Neuron (in vitro differentiated cells): ENCODE measurements around the gene PON2.

Experiments used
- H2AFZ ChIP-seq: one replicate; pipeline ENCODE4 v1.6.1; 2013; ENCODE audit warnings: low read depth, mild to moderate bottlenecking, inconsistent platforms, low read length, moderate library complexity
- H3K27me3 ChIP-seq: one replicate; pipeline ENCODE4 v1.6.1; 2013; ENCODE audit warnings: low read length; ENCODE audit not compliant: insufficient read depth
- H3K36me3 ChIP-seq: one replicate; pipeline ENCODE4 v1.6.1; 2013; ENCODE audit warnings: low read length; ENCODE audit not compliant: insufficient read depth
- H3K4me1 ChIP-seq: one replicate; pipeline ENCODE4 v1.6.1; 2013; ENCODE audit warnings: low read length; ENCODE audit not compliant: insufficient read depth
- H3K4me3 ChIP-seq: 2 replicates; pipeline ENCODE4 v1.5.1; 2013; ENCODE audit warnings: mild to moderate bottlenecking, low read length, moderate library complexity
- H3K9me3 ChIP-seq: one replicate; pipeline ENCODE4 v1.6.1; 2013; ENCODE audit warnings: low read length

PON2 gene

GRCh38 chr7:95433952-95434556, 774 bp downstream of the PON2 start:
- Histone ChIP-seq H3K4me3 (peak overlapping the region; percentile 66), H3K36me3 (peaks cover 32% of the 10 kb centered on the region), H3K4me1 (peaks cover 18% of the 10 kb centered on the region), H3K9me3 (peaks cover 6% of the 10 kb centered on the region), H3K27me3 (no peaks in the 10 kb centered on the region), H2AFZ (peak overlapping the region; percentile 96)

DNA sequence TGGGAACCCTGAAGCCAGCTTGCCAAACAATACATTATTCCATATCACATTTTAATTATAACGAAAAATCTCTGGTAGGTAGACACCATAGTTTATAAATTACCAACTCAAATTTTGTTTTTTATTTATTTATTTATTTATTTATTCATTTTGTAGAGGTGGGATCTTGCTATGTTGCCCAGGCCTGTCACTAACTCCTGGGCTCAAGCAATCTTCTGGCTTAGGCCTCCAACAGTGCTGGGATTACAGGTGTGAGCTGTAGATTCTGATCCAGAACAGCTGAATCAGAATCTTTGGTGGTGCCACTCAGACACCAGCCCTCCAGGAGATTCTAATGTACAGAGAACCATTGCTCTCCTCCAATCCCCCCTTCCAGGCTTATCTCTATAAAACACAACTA, 1.7 kb downstream of the PON2 start:
- peaks cover 6% of the 10 kb centered on the region for H3K9me3 ChIP-seq
- H3K4me1 ChIP-seq, result peaks cover 18% of the 10 kb centered on the region
- no peak overlapping the region for H3K4me3 ChIP-seq
- no peaks in the 10 kb centered on the region for H3K27me3 ChIP-seq
- no peak overlapping the region for H2AFZ ChIP-seq
- peaks cover 35% of the 10 kb centered on the region for H3K36me3 ChIP-seq

DNA sequence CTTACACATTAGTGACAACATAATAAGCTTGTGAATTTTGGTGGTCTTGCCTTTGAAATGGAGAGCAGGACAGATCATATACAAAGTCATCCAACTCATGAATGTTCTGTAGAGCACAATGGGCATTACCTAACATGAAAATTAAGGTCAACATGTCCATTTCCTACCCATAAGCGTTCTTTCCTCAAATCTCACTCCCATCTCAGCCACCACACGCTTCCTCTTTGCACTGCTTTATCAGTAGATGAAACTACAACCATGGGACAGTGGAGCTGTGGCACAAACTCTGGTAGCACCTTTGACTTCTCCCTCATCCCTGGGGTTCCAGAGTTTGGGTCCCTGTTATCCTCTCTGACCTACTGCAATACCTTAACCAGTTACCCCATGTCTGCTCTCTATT, 2.2 kb downstream of the PON2 start:
- peaks cover 38% of the 10 kb centered on the region for H3K36me3 ChIP-seq
- H3K4me1 ChIP-seq, result peaks cover 21% of the 10 kb centered on the region
- no peaks in the 10 kb centered on the region for H3K27me3 ChIP-seq
- H3K4me3 ChIP-seq, result no peak overlapping the region
- peaks cover 6% of the 10 kb centered on the region for H3K9me3 ChIP-seq
- H2AFZ ChIP-seq, result no peak overlapping the region

- Histone ChIP-seq H3K9me3 (peaks cover 6% of the 10 kb centered on the region), H2AFZ (no peak overlapping the region), H3K36me3 (peaks cover 48% of the 10 kb centered on the region), H3K27me3 (no peaks in the 10 kb centered on the region), H3K4me3 (no peak overlapping the region), H3K4me1 (peaks cover 18% of the 10 kb centered on the region)
These were observed 4.0 kb downstream of the PON2 start for GRCh38 chr7:95430864-95431263.

DNA sequence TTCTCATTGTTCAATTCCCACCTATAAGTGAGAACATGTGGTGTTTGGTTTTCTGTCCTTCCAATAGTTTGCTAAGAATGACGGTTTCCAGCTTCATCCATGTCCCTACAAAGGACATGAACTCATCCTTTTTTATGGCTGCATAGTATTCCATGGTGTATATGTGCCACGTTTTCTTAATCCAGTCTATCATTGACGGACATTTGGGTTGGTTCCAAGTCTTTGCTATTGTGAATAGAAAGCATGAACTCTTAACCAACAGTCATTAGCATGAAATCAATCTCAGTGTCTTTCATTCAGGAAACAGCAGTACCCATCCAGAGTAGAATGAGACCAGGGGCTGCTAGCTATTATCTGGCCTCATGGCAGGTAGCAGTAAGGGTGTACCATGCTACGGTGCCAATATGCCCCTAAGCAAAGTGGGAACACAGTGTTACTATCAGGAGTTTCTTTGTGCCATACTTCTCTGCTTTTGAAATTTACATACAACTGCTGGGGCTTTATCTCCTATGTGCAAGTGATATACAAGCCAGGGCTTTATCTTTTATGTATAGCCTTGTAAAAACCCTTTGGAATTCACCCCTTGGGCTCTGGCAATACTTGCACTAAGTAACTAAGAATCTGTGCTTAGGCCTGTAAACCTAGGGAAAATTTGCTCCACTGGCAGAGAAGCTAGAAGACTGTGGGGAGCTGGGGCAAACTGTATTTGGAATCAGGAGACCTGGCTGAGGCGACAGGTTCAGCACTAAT, 5.4 kb downstream of the PON2 start:
- H3K4me1 ChIP-seq, result peaks cover 9% of the 10 kb centered on the region
- H3K9me3 ChIP-seq, result peaks cover 10% of the 10 kb centered on the region
- H3K4me3 ChIP-seq, result no peak overlapping the region
- no peaks in the 10 kb centered on the region for H3K27me3 ChIP-seq
- peaks cover 59% of the 10 kb centered on the region for H3K36me3 ChIP-seq
- H2AFZ ChIP-seq, result no peak overlapping the region

DNA sequence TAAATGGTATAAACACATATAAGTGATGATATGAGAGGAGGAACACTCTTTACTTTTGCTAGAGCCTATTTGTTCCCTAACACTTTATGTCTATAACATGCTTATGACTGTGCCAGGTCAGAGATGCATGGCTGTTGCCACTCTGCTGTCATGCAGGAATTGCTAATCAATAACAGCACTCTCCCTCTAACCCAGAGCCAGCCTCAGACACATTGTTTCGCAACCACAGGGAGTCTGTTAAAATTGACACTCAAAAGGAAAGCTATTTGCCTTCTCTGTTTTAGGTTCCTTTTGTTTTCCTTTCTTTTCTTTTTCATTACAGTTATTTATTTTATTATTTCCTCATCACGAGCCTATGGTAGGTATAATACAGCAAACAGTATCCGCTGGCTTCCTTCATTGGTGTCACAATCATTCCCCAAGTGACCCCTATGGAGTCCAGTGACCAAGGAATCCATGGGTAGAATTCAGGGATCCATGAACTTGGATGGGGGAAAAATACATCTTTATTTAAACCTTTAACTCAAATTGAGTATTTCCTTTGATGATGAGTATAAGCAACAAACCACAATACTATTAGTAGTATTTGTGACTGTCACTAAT, 6.8 kb downstream of the PON2 start:
- peaks cover 4% of the 10 kb centered on the region for H3K4me1 ChIP-seq
- H3K4me3 ChIP-seq, result no peak overlapping the region
- peaks cover 62% of the 10 kb centered on the region for H3K36me3 ChIP-seq
- no peaks in the 10 kb centered on the region for H3K27me3 ChIP-seq
- H2AFZ ChIP-seq, result no peak overlapping the region
- H3K9me3 ChIP-seq, result peaks cover 15% of the 10 kb centered on the region

GRCh38 chr7:95427166-95427565, 7.7 kb downstream of the PON2 start:
- no peak overlapping the region for H3K4me3 ChIP-seq
- no peak overlapping the region for H2AFZ ChIP-seq
- H3K4me1 ChIP-seq, result peaks cover 13% of the 10 kb centered on the region
- peaks cover 60% of the 10 kb centered on the region for H3K36me3 ChIP-seq
- no peaks in the 10 kb centered on the region for H3K27me3 ChIP-seq
- H3K9me3 ChIP-seq, result peaks cover 15% of the 10 kb centered on the region

DNA sequence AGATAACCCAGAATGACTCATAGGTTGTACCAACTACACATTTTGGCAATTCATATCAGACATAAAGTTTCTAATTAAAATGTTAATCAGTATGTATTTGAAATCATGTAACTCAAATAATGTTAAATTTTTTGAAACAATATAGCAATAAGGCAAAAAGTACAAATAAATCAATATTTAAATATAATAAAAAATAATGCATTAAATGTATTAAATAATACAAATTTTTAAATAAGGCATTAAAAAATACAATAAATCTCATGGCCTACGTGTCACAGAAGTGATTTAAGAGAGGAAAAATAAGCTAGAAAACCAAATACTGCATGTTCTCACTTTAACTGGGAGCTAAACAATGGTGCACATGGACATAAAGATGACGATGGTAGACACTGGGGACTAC, 9.1 kb downstream of the PON2 start:
- Histone ChIP-seq H3K4me1 (peaks cover 26% of the 10 kb centered on the region), H3K36me3 (peaks cover 51% of the 10 kb centered on the region), H3K4me3 (no peak overlapping the region), H2AFZ (no peak overlapping the region), H3K9me3 (peaks cover 11% of the 10 kb centered on the region), H3K27me3 (no peaks in the 10 kb centered on the region)

DNA sequence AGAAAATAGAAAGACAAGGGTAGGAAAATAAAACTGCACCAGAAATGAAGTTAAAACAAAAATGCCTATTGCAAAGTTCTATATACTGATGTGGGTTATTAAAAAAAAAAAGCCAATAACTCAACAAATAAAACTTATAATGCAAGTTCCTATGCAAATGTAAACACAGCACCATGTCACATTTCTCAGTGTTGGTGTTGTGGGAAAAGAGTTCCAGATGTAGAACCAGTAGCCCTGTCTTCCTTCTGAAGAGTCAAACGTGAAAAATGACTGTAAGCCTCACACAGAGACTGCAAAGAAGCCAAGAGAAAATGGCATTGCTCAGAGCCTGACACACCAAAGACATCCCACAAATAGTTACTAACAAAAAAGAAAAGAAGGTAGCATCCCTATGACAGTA, 10.1 kb downstream of the PON2 start:
- no peaks in the 10 kb centered on the region for H3K27me3 ChIP-seq
- peaks cover 36% of the 10 kb centered on the region for H3K4me1 ChIP-seq
- H2AFZ ChIP-seq, result no peak overlapping the region
- H3K4me3 ChIP-seq, result no peak overlapping the region
- peaks cover 11% of the 10 kb centered on the region for H3K9me3 ChIP-seq
- peaks cover 50% of the 10 kb centered on the region for H3K36me3 ChIP-seq

DNA sequence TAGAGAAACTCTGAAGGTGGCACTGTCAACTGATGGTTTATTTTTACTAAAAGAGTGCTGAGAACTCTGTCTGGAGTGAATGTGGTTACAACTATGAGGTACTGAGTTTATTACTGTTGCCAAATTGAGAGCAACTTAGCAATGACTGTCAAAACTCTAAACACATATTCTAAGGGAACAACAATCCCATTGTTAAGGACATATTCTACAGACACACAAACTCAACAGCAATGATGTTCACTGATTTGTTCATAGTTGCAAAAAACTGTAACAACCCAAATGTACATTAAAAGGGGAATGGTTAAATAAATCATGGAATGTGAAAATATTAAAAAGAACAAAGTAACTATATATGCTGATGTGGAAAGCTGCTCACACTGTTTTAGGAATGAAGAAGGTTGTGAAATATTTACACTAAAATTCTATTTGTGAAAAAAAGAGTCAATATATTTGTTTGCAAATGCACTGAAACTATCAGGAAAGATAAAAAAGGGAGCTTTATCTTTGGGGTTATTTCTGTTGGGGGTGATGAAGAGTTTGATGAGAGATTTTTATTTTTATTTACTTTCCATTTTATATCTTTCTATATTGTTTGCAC, 12.9 kb downstream of the PON2 start:
- Histone ChIP-seq H3K4me1 (peaks cover 40% of the 10 kb centered on the region), H3K9me3 (peaks cover 9% of the 10 kb centered on the region), H3K4me3 (no peak overlapping the region), H3K36me3 (peaks cover 46% of the 10 kb centered on the region), H3K27me3 (no peaks in the 10 kb centered on the region), H2AFZ (no peak overlapping the region)

GRCh38 chr7:95421000-95421846, 13.6 kb downstream of the PON2 start:
- no peak overlapping the region for H3K4me3 ChIP-seq
- peaks cover 40% of the 10 kb centered on the region for H3K4me1 ChIP-seq
- H3K36me3 ChIP-seq, result peaks cover 47% of the 10 kb centered on the region
- peaks cover 9% of the 10 kb centered on the region for H3K9me3 ChIP-seq
- H3K27me3 ChIP-seq, result no peaks in the 10 kb centered on the region
- no peak overlapping the region for H2AFZ ChIP-seq

GRCh38 chr7:95412075-95412474, 22.8 kb downstream of the PON2 start:
- Histone ChIP-seq H3K4me3 (no peak overlapping the region), H3K27me3 (no peaks in the 10 kb centered on the region), H3K4me1 (peaks cover 3% of the 10 kb centered on the region), H3K9me3 (no peaks in the 10 kb centered on the region), H2AFZ (no peak overlapping the region), H3K36me3 (peaks cover 84% of the 10 kb centered on the region)
